GM12892 (cell line): Measurements from ENCODE around the gene PGR.

ENCODE experiments used
- POLR2AphosphoS5 ChIP-seq: IDR thresholded peaks from 2 replicates; pipeline ENCODE4 v1.6.1; 2011; ENCODE audit warnings: low read depth, low read length, control low read depth
- TAF1 ChIP-seq: IDR thresholded peaks from 2 replicates; pipeline ENCODE4 v1.6.1; 2011; ENCODE audit warnings: low read depth, mild to moderate bottlenecking, control low read depth, low read length, borderline replicate concordance

DNA sequence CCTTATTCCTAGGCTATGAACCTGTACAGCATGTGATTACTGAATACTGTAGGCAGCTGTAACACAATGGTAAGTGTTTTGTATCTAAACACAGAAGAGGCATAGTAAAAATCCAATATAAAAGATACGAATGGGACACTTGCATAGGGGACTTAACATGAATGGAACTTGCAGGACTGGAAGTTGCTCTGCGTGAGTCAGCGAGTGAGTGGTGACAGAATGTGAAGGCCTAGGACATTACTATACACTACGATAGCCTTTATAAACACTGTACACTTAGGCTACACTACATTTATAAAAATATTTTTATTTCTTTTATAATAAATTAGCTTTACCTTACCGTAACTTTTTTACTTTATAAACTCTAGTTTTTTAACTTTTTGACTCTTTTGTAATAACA lies 81.1 kb downstream of the PGR start:
- TF ChIP-seq POLR2AphosphoS5, result no peak
- no peak for TF ChIP-seq TAF1
